ENCODE results near the gene COL18A1. TPM values are rescaled to one million over a fixed set of nuclear protein-coding genes. Genes with fewer than 3 reads are reported as not detected.

Gene COL18A1
- 10 to 100 TPM; 16.4 to 42.2 (median 20.7) TPM for total RNA-seq

- TF ChIP-seq CTCF (IDR thresholded peaks at IDR 0.05 in 4 of 5, conservative IDR thresholded peaks at IDR 0.05 in 1 of 5) (no peak), POLR2A (IDR thresholded peaks at IDR 0.05) (no peak)
- peak within 1 kb of the TSS; percentile 66 to 82 (median 72) for H3K27ac ChIP-seq
- peaks cover under 1 to 24% of the 10 kb centered on the region in 2 donors for H3K4me1 ChIP-seq
- peak within 1 kb of the TSS; percentile 45 to 63 (median 52) for H3K4me3 ChIP-seq
- ATAC-seq (peak in 1 of 2 donors; percentile 31), DNase-seq (peak in 1 of 2 donors; percentile 11)
- peaks cover 25 to 34% (median 29%) of the 10 kb centered on the region in 3 donors for H3K27me3 ChIP-seq
- intact Hi-C loops (cut with DNase I; ENCODE audit: low total_unique reads), result loop anchor here (2.0 kb wide), 1 partner anchor 40 kb away; no protein-coding TSS in a partner anchor
- no peaks in the 10 kb centered on the region for H3K36me3 ChIP-seq
- in situ Hi-C loops (cut with MboI; ENCODE audit: low sequenced_read_pairs in 4 of 4), result no loop called here
- H3K9me3 ChIP-seq, result peaks cover 0 to 6% (median 0%) of the 10 kb centered on the region in 3 donors
Measured at GRCh38 chr21:45404730-45405270, at the start of gene COL18A1. Gene COL18A1 (plus strand): TSS chr21:45405165. CDS start chr21:45405231, 66 bp downstream.

GRCh38 chr21:45355573-45355972 lies 49.4 kb upstream of the COL18A1 start:
- intact Hi-C loops (cut with DNase I; ENCODE audit: low total_unique reads), result no loop called here
- no peaks in the 10 kb centered on the region for H3K9me3 ChIP-seq
- TF ChIP-seq POLR2A (IDR thresholded peaks at IDR 0.05), result no peak
- TF ChIP-seq CTCF (IDR thresholded peaks at IDR 0.05 in 4 of 5, conservative IDR thresholded peaks at IDR 0.05 in 1 of 5), result no peak
- H3K27ac ChIP-seq, result peak overlapping the region in 3 of 4 donors; percentile 73 to 84 (median 74)
- peak; percentile 49 to 54 for ATAC-seq
- no peak for DNase-seq
- H3K4me1 ChIP-seq, result peaks cover 14 to 32% of the 10 kb centered on the region in 2 donors
- in situ Hi-C loops (cut with MboI; ENCODE audit: low sequenced_read_pairs in 4 of 4), result no loop called here
- H3K27me3 ChIP-seq, result no peaks in the 10 kb centered on the region
- H3K4me3 ChIP-seq, result no peak overlapping the region
- H3K36me3 ChIP-seq, result no peaks in the 10 kb centered on the region

GRCh38 chr21:45356251-45356650 lies 48.7 kb upstream of the COL18A1 start:
- in situ Hi-C loops (cut with MboI; ENCODE audit: low sequenced_read_pairs in 4 of 4) (no loop called here), intact Hi-C loops (cut with DNase I; ENCODE audit: low total_unique reads) (no loop called here)
- no peak for DNase-seq
- TF ChIP-seq POLR2A (IDR thresholded peaks at IDR 0.05) (no peak), CTCF (IDR thresholded peaks at IDR 0.05 in 4 of 5, conservative IDR thresholded peaks at IDR 0.05 in 1 of 5) (no peak)
- no peaks in the 10 kb centered on the region for H3K9me3 ChIP-seq
- H3K36me3 ChIP-seq, result no peaks in the 10 kb centered on the region
- H3K4me1 ChIP-seq, result peaks cover 14 to 32% of the 10 kb centered on the region in 2 donors
- no peak overlapping the region for H3K4me3 ChIP-seq
- no peaks in the 10 kb centered on the region for H3K27me3 ChIP-seq
- peak overlapping the region; percentile 73 to 84 (median 79) for H3K27ac ChIP-seq
- ATAC-seq, result no peak

- in situ Hi-C loops (cut with MboI; ENCODE audit: low sequenced_read_pairs in 4 of 4), result no loop called here
- TF ChIP-seq POLR2A (IDR thresholded peaks at IDR 0.05) (no peak), CTCF (IDR thresholded peaks at IDR 0.05 in 4 of 5, conservative IDR thresholded peaks at IDR 0.05 in 1 of 5) (no peak)
- H3K9me3 ChIP-seq, result no peaks in the 10 kb centered on the region
- H3K4me3 ChIP-seq, result no peak overlapping the region
- H3K4me1 ChIP-seq, result peaks cover 14 to 29% of the 10 kb centered on the region in 2 donors
- peak overlapping the region; percentile 73 to 84 (median 79) for H3K27ac ChIP-seq
- DNase-seq (no peak), ATAC-seq (peak; percentile 29 to 42)
- no peaks in the 10 kb centered on the region for H3K27me3 ChIP-seq
- H3K36me3 ChIP-seq, result no peaks in the 10 kb centered on the region
- intact Hi-C loops (cut with DNase I; ENCODE audit: low total_unique reads), result no loop called here
Measured at GRCh38 chr21:45356653-45357435, 48.1 kb upstream of the COL18A1 start.
